Measurements from ENCODE around the gene TMEM190. TPM values are rescaled to one million over a fixed set of nuclear protein-coding genes. Genes with fewer than 3 reads are reported as not detected.
"Not testable (repeated sequence)": the region's sequence is repeated elsewhere in the genome, so short reads cannot be mapped to it uniquely, and the experiment has no call there.

The TMEM190 gene
- total RNA-seq, 1 donor, result not detected

DNA sequence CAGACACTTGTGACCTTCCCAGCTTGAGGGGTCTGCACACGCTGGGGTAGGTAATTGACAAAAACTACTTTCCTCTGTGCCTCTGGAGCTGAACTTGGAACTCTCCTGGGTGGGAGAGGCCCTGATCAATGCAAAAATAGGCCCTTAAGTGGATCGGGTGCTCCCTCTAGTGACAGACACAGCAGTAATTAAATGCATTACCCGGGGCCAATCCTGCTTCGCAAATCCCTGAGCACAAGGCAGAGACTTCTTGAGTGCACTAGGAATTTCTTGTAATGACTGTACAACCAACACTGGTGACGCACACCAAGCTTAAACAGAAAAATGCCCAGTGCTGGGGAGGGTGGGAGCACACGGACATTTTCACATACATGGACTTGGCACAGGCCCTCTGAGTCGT is 41.6 kb downstream of the TMEM190 start:
- peak; percentile 73 for TF ChIP-seq CTCF (IDR thresholded peaks at IDR 0.05; ENCODE audit: insufficient read depth, low read length)
- peak; percentile 90 for DNase-seq (ENCODE audit: low read depth)
- H3K4me3 ChIP-seq (ENCODE audit: low read depth, low read length), result no peak overlapping the region

- no peak for TF ChIP-seq CTCF (IDR thresholded peaks at IDR 0.05; ENCODE audit: insufficient read depth, low read length)
- no peak overlapping the region for H3K4me3 ChIP-seq (ENCODE audit: low read depth, low read length)
- DNase-seq (ENCODE audit: low read depth), result no peak
Measured at GRCh38 chr19:55419103-55419502, 42.5 kb downstream of the TMEM190 start.

- no peak for DNase-seq (ENCODE audit: low read depth)
- no peak overlapping the region for H3K4me3 ChIP-seq (ENCODE audit: low read depth, low read length)
- no peak for TF ChIP-seq CTCF (IDR thresholded peaks at IDR 0.05; ENCODE audit: insufficient read depth, low read length)
Measured at GRCh38 chr19:55419624-55420236, 43.1 kb downstream of the TMEM190 start.

GRCh38 chr19:55421281-55421680 is 44.7 kb downstream of the TMEM190 start:
- DNase-seq (ENCODE audit: low read depth); H3K4me3 ChIP-seq (ENCODE audit: low read depth, low read length): not testable (repeated sequence)

DNA sequence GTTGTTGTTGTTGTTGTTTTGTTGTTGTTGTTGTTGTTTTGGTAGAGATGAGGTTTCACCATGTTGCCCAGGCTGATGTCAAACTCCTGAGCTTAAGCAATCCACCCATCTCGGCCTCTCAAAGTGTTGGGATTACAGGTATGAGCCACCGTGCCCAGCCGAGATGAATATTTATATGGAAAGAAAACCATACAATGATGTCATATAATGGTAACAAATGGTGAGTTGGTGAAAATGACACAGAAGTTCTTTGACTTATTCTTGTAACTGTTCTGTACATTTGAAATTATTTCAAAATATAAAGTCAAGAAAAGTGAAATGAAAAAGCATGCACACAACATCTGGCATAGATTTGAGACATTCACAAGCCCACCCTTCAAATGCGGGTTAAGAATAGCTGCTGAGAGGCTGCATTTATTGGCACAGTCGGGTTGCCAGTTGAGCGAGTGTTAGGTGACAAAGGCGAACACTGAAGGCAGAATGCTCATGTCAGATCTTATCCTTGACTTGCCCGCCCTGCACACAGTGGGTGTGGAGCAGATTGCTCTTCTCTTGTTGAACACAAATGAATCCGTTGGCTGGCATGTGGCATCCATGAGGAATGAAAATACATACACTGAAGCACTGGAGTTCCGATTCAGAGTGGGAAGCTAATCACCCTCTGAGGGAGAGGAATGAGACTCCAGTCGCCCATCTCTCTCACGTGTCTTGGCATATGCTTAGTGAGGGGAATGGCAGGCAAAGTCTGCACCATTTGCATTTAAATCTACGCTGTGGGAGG is 46.8 kb downstream of the TMEM190 start:
- DNase-seq (ENCODE audit: low read depth), result no peak
- no peak overlapping the region for H3K4me3 ChIP-seq (ENCODE audit: low read depth, low read length)
- no peak for TF ChIP-seq CTCF (IDR thresholded peaks at IDR 0.05; ENCODE audit: insufficient read depth, low read length)

- no peak for DNase-seq (ENCODE audit: low read depth)
- TF ChIP-seq CTCF (IDR thresholded peaks at IDR 0.05; ENCODE audit: insufficient read depth, low read length), result no peak
Measured at GRCh38 chr19:55424518-55424917, 47.9 kb downstream of the TMEM190 start.

DNA sequence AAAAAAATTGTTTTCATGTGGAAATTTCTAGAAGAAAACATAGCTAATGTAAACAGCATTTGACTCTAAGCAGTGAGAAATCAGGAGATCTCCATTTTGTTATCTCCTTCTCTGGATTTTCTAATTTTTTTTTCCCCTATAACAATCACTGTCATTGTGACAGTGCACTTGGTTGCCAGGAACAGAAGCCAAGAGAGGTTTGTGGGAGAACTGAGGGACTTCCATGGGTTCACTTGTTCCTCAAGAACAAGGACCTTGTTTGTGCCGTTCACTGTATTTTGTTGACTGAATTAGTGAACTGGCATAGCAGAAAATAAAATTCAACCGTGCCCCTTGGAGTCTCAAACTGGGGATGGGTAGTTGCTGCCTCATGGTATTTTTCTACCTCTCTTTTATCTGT is 49.4 kb downstream of the TMEM190 start:
- TF ChIP-seq CTCF (IDR thresholded peaks at IDR 0.05; ENCODE audit: insufficient read depth, low read length), result no peak
- DNase-seq (ENCODE audit: low read depth), result no peak
- H3K4me3 ChIP-seq (ENCODE audit: low read depth, low read length), result no peak overlapping the region

More at GRCh38 chr19:55424518-55424917, 47.9 kb downstream of the TMEM190 start:
- H3K4me3 ChIP-seq (ENCODE audit: low read depth, low read length), result no peak overlapping the region

Other genes starting within 250 kb of the TMEM190 start
- 1.1 and 4.3 TPM in 2 replicates for gene TNNT1, start 227.6 kb upstream of the TMEM190 start, total RNA-seq (ENCODE audit: low replicate concordance)
- not detected in 2 replicates for gene TNNI3, start 219.1 kb upstream of the TMEM190 start, total RNA-seq (ENCODE audit: low replicate concordance)
- 0.33 and 1.5 TPM in 2 replicates for gene DNAAF3, start 210.2 kb upstream of the TMEM190 start, total RNA-seq (ENCODE audit: low replicate concordance)
- 0.45 TPM in 1 of 2 replicates, not detected in the other for gene SYT5, start 196.5 kb upstream of the TMEM190 start, total RNA-seq (ENCODE audit: low replicate concordance)
- gene PTPRH, start 167.3 kb upstream of the TMEM190 start, total RNA-seq (ENCODE audit: low replicate concordance), result 6.5 and 7.8 TPM in 2 replicates
- 1.7 and 1.8 TPM in 2 replicates for gene TMEM86B, start 148.1 kb upstream of the TMEM190 start, total RNA-seq (ENCODE audit: low replicate concordance)
- 39.0 and 41.5 TPM in 2 replicates for gene PPP6R1, start 117.8 kb upstream of the TMEM190 start, total RNA-seq (ENCODE audit: low replicate concordance)
- gene HSPBP1, start 96.7 kb upstream of the TMEM190 start, total RNA-seq (ENCODE audit: low replicate concordance), result 29.1 and 48.3 TPM in 2 replicates
- gene BRSK1, start 92.8 kb upstream of the TMEM190 start, total RNA-seq (ENCODE audit: low replicate concordance), result 5.2 and 9.0 TPM in 2 replicates
- gene TMEM150B, start 51.5 kb upstream of the TMEM190 start, total RNA-seq (ENCODE audit: low replicate concordance), result not detected in 2 replicates
- gene KMT5C, start 37.0 kb upstream of the TMEM190 start, total RNA-seq (ENCODE audit: low replicate concordance), result 6.7 and 22.2 TPM in 2 replicates
- gene COX6B2, start 22.1 kb upstream of the TMEM190 start, total RNA-seq (ENCODE audit: low replicate concordance), result not detected in 2 replicates
- gene GARIN5B, start 13.6 kb upstream of the TMEM190 start, total RNA-seq (ENCODE audit: low replicate concordance), result not detected in 2 replicates
- 1.6 and 2.2 TPM in 2 replicates for gene IL11, start 6.4 kb upstream of the TMEM190 start, total RNA-seq (ENCODE audit: low replicate concordance)
- gene TMEM238, start 7.5 kb downstream of the TMEM190 start, total RNA-seq (ENCODE audit: low replicate concordance), result not detected in 2 replicates
- gene RPL28, start 9.1 kb downstream of the TMEM190 start, total RNA-seq (ENCODE audit: low replicate concordance), result 88.6 and 829 TPM in 2 replicates
- 22.6 and 65.4 TPM in 2 replicates for gene UBE2S, start 31.0 kb downstream of the TMEM190 start, total RNA-seq (ENCODE audit: low replicate concordance)
- gene SHISA7, start 66.5 kb downstream of the TMEM190 start, total RNA-seq (ENCODE audit: low replicate concordance), result not detected in 2 replicates
- 24.4 and 41.3 TPM in 2 replicates for gene ISOC2, start 84.8 kb downstream of the TMEM190 start, total RNA-seq (ENCODE audit: low replicate concordance)
- gene C19orf85, start 87.9 kb downstream of the TMEM190 start, total RNA-seq (ENCODE audit: low replicate concordance), result not detected in 2 replicates
- 0.33 and 3.8 TPM in 2 replicates for gene ZNF628, start 99.8 kb downstream of the TMEM190 start, total RNA-seq (ENCODE audit: low replicate concordance)
- gene NAT14, start 108.4 kb downstream of the TMEM190 start, total RNA-seq (ENCODE audit: low replicate concordance), result 8.3 and 17.5 TPM in 2 replicates
- 10.7 and 18.7 TPM in 2 replicates for gene SSC5D, start 111.6 kb downstream of the TMEM190 start, total RNA-seq (ENCODE audit: low replicate concordance)
- not detected in 2 replicates for gene SBK2, start 160.3 kb downstream of the TMEM190 start, total RNA-seq (ENCODE audit: low replicate concordance)
- 0.25 TPM in 1 of 2 replicates, not detected in the other for gene SBK3, start 168.7 kb downstream of the TMEM190 start, total RNA-seq (ENCODE audit: low replicate concordance)
- 4.4 and 7.9 TPM in 2 replicates for gene ZNF579, start 204.0 kb downstream of the TMEM190 start, total RNA-seq (ENCODE audit: low replicate concordance)
- 3.5 and 4.7 TPM in 2 replicates for gene FIZ1, start 222.7 kb downstream of the TMEM190 start, total RNA-seq (ENCODE audit: low replicate concordance)
- gene ZNF524, start 223.5 kb downstream of the TMEM190 start, total RNA-seq (ENCODE audit: low replicate concordance), result 1.7 and 10.8 TPM in 2 replicates
- 0.08 and 1.5 TPM in 2 replicates for gene ZNF865, start 228.8 kb downstream of the TMEM190 start, total RNA-seq (ENCODE audit: low replicate concordance)
- 2.8 and 4.8 TPM in 2 replicates for gene ZNF784, start 247.7 kb downstream of the TMEM190 start, total RNA-seq (ENCODE audit: low replicate concordance)

All from fibroblast of the aortic adventitia (primary cell).